Liver (tissue), 9 donors: ENCODE data around the gene KIF5A. TPM values are rescaled to one million over a fixed set of nuclear protein-coding genes. Genes with fewer than 3 reads are reported as not detected.

Source experiments
- DNase-seq: peaks from one replicate; pipeline ENCODE4 v3.0.0-alpha.2; 2017; ENCODE audit warnings: low spot score
- H3K27ac ChIP-seq, 2 donors: one replicate each; pipeline ENCODE4 v1.7.0; 2013; ENCODE audit warnings: inconsistent platforms in 2 of 2, low read length in 2 of 2, control low read depth in 1 of 2, low read depth in 1 of 2, mild to moderate bottlenecking in 1 of 2
- H3K27me3 ChIP-seq, 4 donors: one replicate each; pipeline versions ENCODE4 v1.6.1 to v1.7.0; 2013; ENCODE audit warnings: low read length in 3 of 4, inconsistent platforms in 1 of 4, mild to moderate bottlenecking in 1 of 4, moderate library complexity in 1 of 4; ENCODE audit not compliant: control insufficient read depth in 4 of 4, insufficient read depth in 4 of 4
- H3K36me3 ChIP-seq, 4 donors: one replicate each; pipeline versions ENCODE4 v1.6.1 to v1.7.0; 2013; ENCODE audit warnings: low read length in 3 of 4, mild to moderate bottlenecking in 3 of 4, low read depth in 1 of 4, moderate library complexity in 1 of 4; ENCODE audit not compliant: control insufficient read depth in 4 of 4, insufficient read depth in 3 of 4
- H3K4me1 ChIP-seq, 4 donors: one replicate each; pipeline versions ENCODE4 v1.6.1 to v1.7.0; 2013; ENCODE audit warnings: low read length in 3 of 4, mild to moderate bottlenecking in 3 of 4, moderate library complexity in 1 of 4; ENCODE audit not compliant: control insufficient read depth in 4 of 4, insufficient read depth in 4 of 4
- H3K4me3 ChIP-seq, 3 donors: one replicate each; pipeline versions ENCODE4 v1.6.1 to v1.7.0; 2013; ENCODE audit warnings: low read length in 3 of 3, control low read depth in 1 of 3, low read depth in 1 of 3, mild to moderate bottlenecking in 1 of 3
- H3K9ac ChIP-seq, 2 donors: one replicate each; pipeline ENCODE4 v1.7.0; 2013; ENCODE audit warnings: low read length in 2 of 2, mild to moderate bottlenecking in 2 of 2, moderate library complexity in 2 of 2, control low read depth in 1 of 2, low read depth in 1 of 2
- H3K9me3 ChIP-seq, 4 donors: one replicate each; pipeline versions ENCODE4 v1.6.1 to v1.7.0; 2013; ENCODE audit warnings: low read length in 3 of 4; ENCODE audit not compliant: control insufficient read depth in 4 of 4
- EGR1 ChIP-seq, 2 donors: IDR thresholded peaks; 2 replicates each; pipeline ENCODE4 v1.6.1; 2016 to 2018; ENCODE audit warnings: antibody characterized with exemption in 2 of 2, low read depth in 2 of 2
- FOXA1 ChIP-seq: IDR thresholded peaks from 2 replicates; pipeline ENCODE4 v1.6.1; 2016; ENCODE audit warnings: antibody characterized with exemption
- FOXA2 ChIP-seq: IDR thresholded peaks from 2 replicates; pipeline ENCODE4 v1.6.1; 2016; ENCODE audit warnings: antibody characterized with exemption
- JUND ChIP-seq, 2 donors: IDR thresholded peaks; 2 replicates each; pipeline ENCODE4 v1.6.1; 2016; ENCODE audit warnings: antibody characterized with exemption in 2 of 2
- NR2F2 ChIP-seq: IDR thresholded peaks from 2 replicates; pipeline ENCODE4 v1.6.1; 2016; ENCODE audit warnings: antibody characterized with exemption
- RAD21 ChIP-seq, 2 donors: IDR thresholded peaks; 2 replicates each; pipeline ENCODE4 v1.6.1; 2016; ENCODE audit warnings: antibody characterized with exemption in 2 of 2, mild to moderate bottlenecking in 2 of 2
- SP1 ChIP-seq: IDR thresholded peaks from 2 replicates; pipeline ENCODE4 v1.6.1; 2018; ENCODE audit warnings: antibody characterized with exemption, mild to moderate bottlenecking
- TAF1 ChIP-seq: conservative IDR thresholded peaks from 2 replicates; pipeline ENCODE4 v1.6.1; 2016; ENCODE audit warnings: antibody characterized with exemption, mild to moderate bottlenecking
- YY1 ChIP-seq: IDR thresholded peaks from 2 replicates; pipeline ENCODE4 v1.6.1; 2016; ENCODE audit warnings: antibody characterized with exemption, mild to moderate bottlenecking
- WGBS: extraction: QIAGEN DNeasy Blood & Tissue Kit; methylation state at CpG from one replicate; pipeline ENCODE4 v1.1.7; 2013; 5-methylcytosine and 5-hydroxymethylcytosine counted together
- polyA plus RNA-seq, 2 donors: library from polyadenylated mRNA; stranded (reverse) in 1 of 2; unstranded in 1 of 2; fragments of 200-250 nt in 1 of 2; fragments of >200 nt in 1 of 2; fragmentation: Nextera tagmentation in 1 of 2; extraction: Ambion mirVana in 1 of 2; gene quantifications; one replicate each; pipeline versions ENCODE4 v1.2.1 to v1.2.3, GENCODE V29; 2013 to 2015
- total RNA-seq, 2 donors: library from RNA; depleted of rRNA; stranded (reverse); fragments of >200 nt; gene quantifications; one replicate each; pipeline ENCODE4 v1.2.3, GENCODE V29; 2014
- TF ChIP-seq, protein P1 (sequence below): IDR thresholded peaks from 2 replicates; pipeline ENCODE4 v1.6.1; 2016; ENCODE audit warnings: antibody characterized with exemption
- TF ChIP-seq, protein P2 (sequence below): IDR thresholded peaks from 2 replicates; pipeline ENCODE4 v1.6.1; 2016; ENCODE audit warnings: antibody characterized with exemption
- TF ChIP-seq, protein P3 (sequence below): IDR thresholded peaks from 2 replicates; pipeline ENCODE4 v1.6.1; 2016; ENCODE audit warnings: antibody characterized with exemption, mild to moderate bottlenecking
- TF ChIP-seq, protein P4 (sequence below): IDR thresholded peaks from 2 replicates; pipeline ENCODE4 v1.6.1; 2016; ENCODE audit warnings: antibody characterized with exemption
- TF ChIP-seq, protein P5 (sequence below): fragments of 150-350 bp; IDR thresholded peaks from 2 replicates; pipeline ENCODE4 v1.5.1; 2017; ENCODE audit warnings: improper control_type of control experiment, low read depth, low read length; ENCODE audit not compliant: missing input control
- donor health status: healthy.
- donor health status: healthy.
- donor health status: healthy.
- donor health status: healthy.
- donor health status: healthy.

Gene KIF5A
- total and polyA plus RNA-seq, 4 donors: 0.01 to 0.42 TPM; not detected in 2

DNA sequence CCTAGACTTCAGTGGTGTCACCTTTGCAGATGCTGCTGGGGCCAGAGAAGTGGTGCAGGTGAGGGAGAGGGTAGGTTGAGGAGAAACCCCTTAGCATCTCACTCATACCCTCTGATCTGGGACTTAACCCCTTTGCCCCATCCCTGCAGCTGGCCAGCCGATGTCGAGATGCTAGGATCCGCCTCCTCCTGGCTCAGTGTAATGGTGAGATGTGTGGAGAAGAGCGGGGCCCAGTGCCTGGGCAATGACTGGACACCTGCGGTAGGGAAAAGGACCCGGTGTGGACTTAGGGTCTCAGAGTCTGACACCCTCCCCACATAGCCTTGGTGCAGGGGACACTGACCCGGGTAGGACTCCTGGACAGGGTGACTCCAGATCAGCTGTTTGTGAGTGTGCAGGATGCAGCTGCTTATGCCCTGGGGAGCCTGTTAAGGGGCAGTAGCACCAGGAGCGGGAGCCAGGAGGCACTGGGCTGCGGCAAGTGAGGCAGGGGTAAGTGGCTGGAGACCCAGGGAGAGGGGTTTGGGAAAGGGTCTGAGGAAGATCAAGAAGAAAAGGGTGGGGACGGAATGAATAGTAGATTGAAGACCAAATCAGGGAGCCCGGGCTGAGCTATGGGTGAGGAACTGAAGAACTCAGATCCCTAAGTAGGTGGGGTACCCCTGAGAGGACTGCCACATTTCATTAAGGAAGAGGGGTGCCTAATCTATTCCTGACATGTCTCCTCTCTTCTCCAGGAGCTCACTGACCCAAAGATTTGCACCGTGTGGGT is 75.6 kb downstream of the KIF5A start:
- WGBS: 70% methylated on average over 12 of the region's 12 CpGs
- H3K4me3 ChIP-seq: no peak overlapping the region
- H3K36me3 ChIP-seq: no peaks in the 10 kb centered on the region
- no peak for DNase-seq
- peaks cover 9 to 20% (median 15%) of the 10 kb centered on the region in 4 donors for H3K4me1 ChIP-seq
- peaks cover 5 to 26% (median 13%) of the 10 kb centered on the region in 4 donors for H3K27me3 ChIP-seq
- TF ChIP-seq, protein P1, sequence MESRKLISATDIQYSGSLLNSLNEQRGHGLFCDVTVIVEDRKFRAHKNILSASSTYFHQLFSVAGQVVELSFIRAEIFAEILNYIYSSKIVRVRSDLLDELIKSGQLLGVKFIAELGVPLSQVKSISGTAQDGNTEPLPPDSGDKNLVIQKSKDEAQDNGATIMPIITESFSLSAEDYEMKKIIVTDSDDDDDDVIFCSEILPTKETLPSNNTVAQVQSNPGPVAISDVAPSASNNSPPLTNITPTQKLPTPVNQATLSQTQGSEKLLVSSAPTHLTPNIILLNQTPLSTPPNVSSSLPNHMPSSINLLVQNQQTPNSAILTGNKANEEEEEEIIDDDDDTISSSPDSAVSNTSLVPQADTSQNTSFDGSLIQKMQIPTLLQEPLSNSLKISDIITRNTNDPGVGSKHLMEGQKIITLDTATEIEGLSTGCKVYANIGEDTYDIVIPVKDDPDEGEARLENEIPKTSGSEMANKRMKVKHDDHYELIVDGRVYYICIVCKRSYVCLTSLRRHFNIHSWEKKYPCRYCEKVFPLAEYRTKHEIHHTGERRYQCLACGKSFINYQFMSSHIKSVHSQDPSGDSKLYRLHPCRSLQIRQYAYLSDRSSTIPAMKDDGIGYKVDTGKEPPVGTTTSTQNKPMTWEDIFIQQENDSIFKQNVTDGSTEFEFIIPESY: no peak
- TF ChIP-seq EGR1 (IDR thresholded peaks at IDR 0.05; ENCODE audit: low read depth in 2 of 2) (no peak), RAD21 (IDR thresholded peaks at IDR 0.05) (no peak), YY1 (no peak), JUND (IDR thresholded peaks at IDR 0.05) (no peak), SP1 (no peak), TAF1 (no peak), FOXA1 (no peak), FOXA2 (no peak), NR2F2 (no peak)
- TF ChIP-seq, protein P2, sequence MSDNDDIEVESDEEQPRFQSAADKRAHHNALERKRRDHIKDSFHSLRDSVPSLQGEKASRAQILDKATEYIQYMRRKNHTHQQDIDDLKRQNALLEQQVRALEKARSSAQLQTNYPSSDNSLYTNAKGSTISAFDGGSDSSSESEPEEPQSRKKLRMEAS: no peak
- TF ChIP-seq, protein P3, sequence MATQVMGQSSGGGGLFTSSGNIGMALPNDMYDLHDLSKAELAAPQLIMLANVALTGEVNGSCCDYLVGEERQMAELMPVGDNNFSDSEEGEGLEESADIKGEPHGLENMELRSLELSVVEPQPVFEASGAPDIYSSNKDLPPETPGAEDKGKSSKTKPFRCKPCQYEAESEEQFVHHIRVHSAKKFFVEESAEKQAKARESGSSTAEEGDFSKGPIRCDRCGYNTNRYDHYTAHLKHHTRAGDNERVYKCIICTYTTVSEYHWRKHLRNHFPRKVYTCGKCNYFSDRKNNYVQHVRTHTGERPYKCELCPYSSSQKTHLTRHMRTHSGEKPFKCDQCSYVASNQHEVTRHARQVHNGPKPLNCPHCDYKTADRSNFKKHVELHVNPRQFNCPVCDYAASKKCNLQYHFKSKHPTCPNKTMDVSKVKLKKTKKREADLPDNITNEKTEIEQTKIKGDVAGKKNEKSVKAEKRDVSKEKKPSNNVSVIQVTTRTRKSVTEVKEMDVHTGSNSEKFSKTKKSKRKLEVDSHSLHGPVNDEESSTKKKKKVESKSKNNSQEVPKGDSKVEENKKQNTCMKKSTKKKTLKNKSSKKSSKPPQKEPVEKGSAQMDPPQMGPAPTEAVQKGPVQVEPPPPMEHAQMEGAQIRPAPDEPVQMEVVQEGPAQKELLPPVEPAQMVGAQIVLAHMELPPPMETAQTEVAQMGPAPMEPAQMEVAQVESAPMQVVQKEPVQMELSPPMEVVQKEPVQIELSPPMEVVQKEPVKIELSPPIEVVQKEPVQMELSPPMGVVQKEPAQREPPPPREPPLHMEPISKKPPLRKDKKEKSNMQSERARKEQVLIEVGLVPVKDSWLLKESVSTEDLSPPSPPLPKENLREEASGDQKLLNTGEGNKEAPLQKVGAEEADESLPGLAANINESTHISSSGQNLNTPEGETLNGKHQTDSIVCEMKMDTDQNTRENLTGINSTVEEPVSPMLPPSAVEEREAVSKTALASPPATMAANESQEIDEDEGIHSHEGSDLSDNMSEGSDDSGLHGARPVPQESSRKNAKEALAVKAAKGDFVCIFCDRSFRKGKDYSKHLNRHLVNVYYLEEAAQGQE: no peak
- TF ChIP-seq, protein P4, sequence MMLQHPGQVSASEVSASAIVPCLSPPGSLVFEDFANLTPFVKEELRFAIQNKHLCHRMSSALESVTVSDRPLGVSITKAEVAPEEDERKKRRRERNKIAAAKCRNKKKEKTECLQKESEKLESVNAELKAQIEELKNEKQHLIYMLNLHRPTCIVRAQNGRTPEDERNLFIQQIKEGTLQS: no peak
- TF ChIP-seq, protein P5, sequence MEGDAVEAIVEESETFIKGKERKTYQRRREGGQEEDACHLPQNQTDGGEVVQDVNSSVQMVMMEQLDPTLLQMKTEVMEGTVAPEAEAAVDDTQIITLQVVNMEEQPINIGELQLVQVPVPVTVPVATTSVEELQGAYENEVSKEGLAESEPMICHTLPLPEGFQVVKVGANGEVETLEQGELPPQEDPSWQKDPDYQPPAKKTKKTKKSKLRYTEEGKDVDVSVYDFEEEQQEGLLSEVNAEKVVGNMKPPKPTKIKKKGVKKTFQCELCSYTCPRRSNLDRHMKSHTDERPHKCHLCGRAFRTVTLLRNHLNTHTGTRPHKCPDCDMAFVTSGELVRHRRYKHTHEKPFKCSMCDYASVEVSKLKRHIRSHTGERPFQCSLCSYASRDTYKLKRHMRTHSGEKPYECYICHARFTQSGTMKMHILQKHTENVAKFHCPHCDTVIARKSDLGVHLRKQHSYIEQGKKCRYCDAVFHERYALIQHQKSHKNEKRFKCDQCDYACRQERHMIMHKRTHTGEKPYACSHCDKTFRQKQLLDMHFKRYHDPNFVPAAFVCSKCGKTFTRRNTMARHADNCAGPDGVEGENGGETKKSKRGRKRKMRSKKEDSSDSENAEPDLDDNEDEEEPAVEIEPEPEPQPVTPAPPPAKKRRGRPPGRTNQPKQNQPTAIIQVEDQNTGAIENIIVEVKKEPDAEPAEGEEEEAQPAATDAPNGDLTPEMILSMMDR: no peak
- no peak overlapping the region for H3K27ac ChIP-seq
- no peak overlapping the region for H3K9ac ChIP-seq
- H3K9me3 ChIP-seq: no peaks in the 10 kb centered on the region
